ENCODE measurements around the gene MRPL43.

Gene MRPL43

GRCh38 chr10:100945754-100946153, 41.5 kb downstream of the MRPL43 start:
- TF ChIP-seq, protein P1, sequence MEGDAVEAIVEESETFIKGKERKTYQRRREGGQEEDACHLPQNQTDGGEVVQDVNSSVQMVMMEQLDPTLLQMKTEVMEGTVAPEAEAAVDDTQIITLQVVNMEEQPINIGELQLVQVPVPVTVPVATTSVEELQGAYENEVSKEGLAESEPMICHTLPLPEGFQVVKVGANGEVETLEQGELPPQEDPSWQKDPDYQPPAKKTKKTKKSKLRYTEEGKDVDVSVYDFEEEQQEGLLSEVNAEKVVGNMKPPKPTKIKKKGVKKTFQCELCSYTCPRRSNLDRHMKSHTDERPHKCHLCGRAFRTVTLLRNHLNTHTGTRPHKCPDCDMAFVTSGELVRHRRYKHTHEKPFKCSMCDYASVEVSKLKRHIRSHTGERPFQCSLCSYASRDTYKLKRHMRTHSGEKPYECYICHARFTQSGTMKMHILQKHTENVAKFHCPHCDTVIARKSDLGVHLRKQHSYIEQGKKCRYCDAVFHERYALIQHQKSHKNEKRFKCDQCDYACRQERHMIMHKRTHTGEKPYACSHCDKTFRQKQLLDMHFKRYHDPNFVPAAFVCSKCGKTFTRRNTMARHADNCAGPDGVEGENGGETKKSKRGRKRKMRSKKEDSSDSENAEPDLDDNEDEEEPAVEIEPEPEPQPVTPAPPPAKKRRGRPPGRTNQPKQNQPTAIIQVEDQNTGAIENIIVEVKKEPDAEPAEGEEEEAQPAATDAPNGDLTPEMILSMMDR (IDR thresholded peaks at IDR 0.05), result no peak
- no peak for TF ChIP-seq ZFX (IDR thresholded peaks at IDR 0.05; ENCODE audit: borderline replicate concordance)
- H3K27ac ChIP-seq, result no peak overlapping the region

GRCh38 chr10:100943508-100943907, 43.8 kb downstream of the MRPL43 start:
- no peak for TF ChIP-seq ZFX (IDR thresholded peaks at IDR 0.05; ENCODE audit: borderline replicate concordance)
- no peak overlapping the region for H3K27ac ChIP-seq

DNA sequence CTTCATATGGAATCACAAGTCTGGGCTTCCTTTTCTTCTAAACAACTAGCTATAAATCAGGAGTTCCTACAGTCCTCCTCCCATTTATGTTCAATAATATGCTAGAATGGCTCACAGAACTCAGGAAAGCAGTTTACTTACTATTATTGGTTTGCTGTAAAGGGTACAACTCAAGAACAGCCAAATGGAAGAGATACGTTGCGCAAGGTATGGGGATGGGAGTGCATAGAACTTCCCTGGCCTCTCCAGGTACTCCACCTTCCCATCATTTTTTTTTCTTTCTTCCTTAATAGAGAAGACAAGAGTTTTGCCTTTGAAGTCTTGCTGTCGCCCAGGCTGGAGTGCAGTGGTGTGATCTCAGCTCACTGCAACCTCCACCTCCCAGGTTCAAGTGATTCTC, 45.1 kb downstream of the MRPL43 start:
- H3K27ac ChIP-seq, result no peak overlapping the region
- TF ChIP-seq ZFX (IDR thresholded peaks at IDR 0.05; ENCODE audit: borderline replicate concordance), result no peak
- TF ChIP-seq, protein P1 (IDR thresholded peaks at IDR 0.05), result no peak

- TF ChIP-seq, protein P1 (IDR thresholded peaks at IDR 0.05), result no peak
- TF ChIP-seq ZFX (IDR thresholded peaks at IDR 0.05; ENCODE audit: borderline replicate concordance), result no peak
- 0 out of 2 replicates have a peak overlapping the region, but pooled peaks have one; percentile 7 for H3K27ac ChIP-seq
Observed at GRCh38 chr10:100939763-100940344, 47.4 kb downstream of the MRPL43 start.
